Spleen (tissue), 11 donors: Measurements from ENCODE around the gene RNF39. TPM values are rescaled to one million over a fixed set of nuclear protein-coding genes. Genes with fewer than 3 reads are reported as not detected.

Source experiments
- DNase-seq: peaks from one replicate; pipeline ENCODE4 v3.0.0-alpha.2; 2020
- H3K27ac ChIP-seq, 8 donors: fragments of 200-600 bp; sonication (generic) in 7 of 8; 1 replicate in 4 of 8; 2 replicates in 4 of 8; pipeline versions ENCODE4 v1.5.0 to v1.8.0; 2016 to 2021; ENCODE audit warnings: inconsistent platforms in 4 of 8, mild to moderate bottlenecking in 4 of 8, moderate library complexity in 1 of 8
- H3K27me3 ChIP-seq, 7 donors: fragments of 200-600 bp; sonication (generic) in 6 of 7; replicated peaks in 1 of 7; 1 replicate in 4 of 7; 2 replicates in 3 of 7; pipeline versions ENCODE4 v1.5.0 to v1.8.0; 2016 to 2021; ENCODE audit warnings: inconsistent platforms in 3 of 7, mild to moderate bottlenecking in 1 of 7
- H3K36me3 ChIP-seq, 6 donors: fragments of 200-600 bp; sonication (generic) in 5 of 6; 1 replicate in 4 of 6; 2 replicates in 2 of 6; pipeline versions ENCODE4 v1.5.0 to v1.8.0; 2016 to 2021; ENCODE audit warnings: inconsistent platforms in 2 of 6
- H3K4me1 ChIP-seq, 6 donors: fragments of 200-600 bp; sonication (generic) in 5 of 6; 1 replicate in 3 of 6; 2 replicates in 3 of 6; pipeline versions ENCODE4 v1.5.0 to v1.8.0; 2016 to 2021; ENCODE audit warnings: inconsistent platforms in 3 of 6
- H3K4me3 ChIP-seq, 8 donors: fragments of 200-600 bp; sonication (generic) in 7 of 8; 1 replicate in 4 of 8; 2 replicates in 4 of 8; pipeline versions ENCODE4 v1.5.0 to v1.8.0; 2016 to 2021; ENCODE audit warnings: inconsistent platforms in 4 of 8, mild to moderate bottlenecking in 4 of 8, moderate library complexity in 2 of 8
- H3K9me3 ChIP-seq, 8 donors: fragments of 200-600 bp; sonication (generic) in 7 of 8; 1 replicate in 4 of 8; 2 replicates in 4 of 8; pipeline versions ENCODE4 v1.5.0 to v1.8.0; 2016 to 2021; ENCODE audit warnings: inconsistent platforms in 4 of 8
- CTCF ChIP-seq, 11 experiments: fragments of 200-600 bp in 7 of 11; fragments of 450-650 bp in 4 of 11; sonication (generic) in 4 of 11; IDR thresholded peaks in 8 of 11; conservative IDR thresholded peaks in 3 of 11; 1 replicate in 7 of 11; 2 replicates in 4 of 11; pipeline versions ENCODE4 v1.4.0 to v1.8.0; 2016 to 2021; ENCODE audit warnings: antibody characterized with exemption in 11 of 11, inconsistent platforms in 4 of 11, mild to moderate bottlenecking in 1 of 11
- POLR2A ChIP-seq, 3 donors: fragments of 450-650 bp; IDR thresholded peaks; one replicate each; pipeline ENCODE4 v1.5.1; 2017; ENCODE audit warnings: antibody characterized with exemption in 3 of 3, mild to moderate bottlenecking in 1 of 3
- POLR2AphosphoS5 ChIP-seq, 3 donors: sonication (generic); formaldehyde crosslinking; IDR thresholded peaks; one replicate each; pipeline ENCODE4 v1.5.1; 2017; ENCODE audit warnings: antibody characterized with exemption in 3 of 3
- WGBS, 5 donors: extraction: QIAGEN DNeasy Blood & Tissue Kit in 3 of 5; methylation state at CpG; one replicate each; pipeline versions ENCODE4 v1.1.5 to v1.1.7; 2013 to 2018; 5-methylcytosine and 5-hydroxymethylcytosine counted together
- intact Hi-C: fragments of 100-400 bp; cut with DNase I; formaldehyde crosslinking; loops from one replicate; pipeline ENCODE4 v1.15.0; 2023; ENCODE audit warnings: low total_unique reads
- polyA plus RNA-seq, 3 donors: library from polyadenylated mRNA; stranded (reverse); fragments of 200-250 nt; gene quantifications; one replicate each; pipeline ENCODE4 v1.2.1, GENCODE V29; 2013
- small RNA-seq, 4 donors: library from RNA; depleted of rRNA; stranded (forward); fragments of <200 nt; gene quantifications; one replicate each; pipeline ENCODE3, GENCODE V24; 2016
- total RNA-seq, 7 donors: library from RNA; depleted of rRNA in 3 of 7; stranded (reverse); fragments of >200 nt in 3 of 7; fragmentation: NEBNext Ultra II Directional in 4 of 7; extraction: Animal tissue kit (Norgen Biotek cat#: 25700) in 4 of 7; gene quantifications; one replicate each; pipeline versions ENCODE4 v1.1.0 to v1.2.1, GENCODE V29; 2016 to 2021
- donor health status: healthy with polysubstance abuse.
- donor health status: DM: no; HTN: no; CAD: no; lungs with moderate emphysema.
- donor health status: DM: no; HTN: no; CAD: no.
- donor health status: Bipolar disorder and iron deficiency.
- donor health status: healthy.
- donor health status: DM: no; HTN: no; CAD: no.
- donor health status: DM: yes; HTN: yes; CAD: no.

RNF39 gene
- total and polyA plus RNA-seq, 10 donors, result not detected

DNA sequence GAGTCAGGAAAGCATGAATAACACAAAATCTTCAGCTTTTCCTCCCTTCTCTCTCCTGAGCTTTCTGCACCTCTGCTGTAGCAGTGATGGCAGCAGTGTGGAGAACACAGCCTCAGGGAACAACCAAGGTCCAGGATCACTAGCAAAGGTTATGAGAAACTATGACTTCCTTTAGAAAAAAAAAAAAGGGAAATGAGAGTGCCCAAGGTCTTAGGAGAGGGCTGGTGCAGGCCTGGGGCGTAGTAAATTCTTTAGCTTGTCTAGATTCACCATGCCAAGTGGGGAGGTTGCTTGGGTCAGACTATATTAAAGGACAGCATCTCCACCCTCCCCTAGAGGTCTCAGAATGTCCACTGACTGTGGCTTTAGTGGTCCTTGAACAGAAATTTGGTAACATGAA lies 54.9 kb downstream of the RNF39 start:
- Histone ChIP-seq H3K9me3 (no peaks in the 10 kb centered on the region), H3K4me3 (no peak overlapping the region), H3K27ac (no peak overlapping the region), H3K36me3 (peaks cover 0 to 16% (median 0%) of the 10 kb centered on the region in 6 donors), H3K4me1 (peaks cover 0 to 10% (median 2%) of the 10 kb centered on the region in 6 donors), H3K27me3 (no peaks in the 10 kb centered on the region)
- no peak for DNase-seq
- WGBS, 5 donors, result 38 to 56% (median 50%) methylated on average over 1 of the region's 1 CpG
- TF ChIP-seq POLR2AphosphoS5 (IDR thresholded peaks at IDR 0.05), result no peak
- no peak for TF ChIP-seq POLR2A (IDR thresholded peaks at IDR 0.05)
- TF ChIP-seq CTCF (IDR thresholded peaks at IDR 0.05 in 8 of 11, conservative IDR thresholded peaks at IDR 0.05 in 3 of 11), result no peak
- intact Hi-C loops, result no loop called here

Small RNAs within 50 kb of the gene (small RNA-seq; reads per million reads assigned to genes)
- 0 reads per million in 4 donors for gene RF02218
- gene RF02219, result 0 reads per million in 4 donors
- gene RF02220, result 0 reads per million in 4 donors

Other genes starting within 250 kb of the RNF39 start
- 1 to 10 TPM in 5 of 7 donors, under 1 TPM in 1, not detected in 1; 0.86 to 9.6 (median 2.0) TPM for gene HLA-G, start 247.9 kb downstream of the RNF39 start, total RNA-seq
- under 1 TPM; 0.15 to 0.90 (median 0.46) TPM for gene HLA-G, start 247.9 kb downstream of the RNF39 start, polyA plus RNA-seq
- 1,000 to 10,000 TPM; 1,154 to 1,886 (median 1,537) TPM for gene HLA-A, start 133.2 kb downstream of the RNF39 start, total RNA-seq
- gene HLA-A, start 133.2 kb downstream of the RNF39 start, polyA plus RNA-seq, result 1,000 to 10,000 TPM; 1,280 to 1,749 (median 1,625) TPM
- 10 to 100 TPM; 21.0 to 36.9 (median 22.8) TPM for gene POLR1H, start 14.5 kb downstream of the RNF39 start, total RNA-seq
- gene POLR1H, start 14.5 kb downstream of the RNF39 start, polyA plus RNA-seq, result 10 to 100 TPM; 62.6 to 78.6 (median 72.9) TPM
- 10 to 100 TPM; 39.3 to 50.7 (median 42.1) TPM for gene PPP1R11, start 8.6 kb downstream of the RNF39 start, total RNA-seq
- gene PPP1R11, start 8.6 kb downstream of the RNF39 start, polyA plus RNA-seq, result 10 to 100 TPM; 31.1 to 45.5 (median 40.0) TPM
- gene TRIM31, start 37.3 kb upstream of the RNF39 start, total RNA-seq, result not detected
- gene TRIM31, start 37.3 kb upstream of the RNF39 start, polyA plus RNA-seq, result under 1 TPM in 2 of 3 donors, not detected in 1; 0.09 to 0.14 TPM
- 1 to 10 TPM in 1 of 7 donors, under 1 TPM in 2, not detected in 4; 0.20 to 1.0 (median 0.29) TPM for gene TRIM40, start 60.4 kb upstream of the RNF39 start, total RNA-seq
- not detected for gene TRIM40, start 60.4 kb upstream of the RNF39 start, polyA plus RNA-seq
- gene TRIM10, start 85.4 kb upstream of the RNF39 start, total RNA-seq, result 1 to 10 TPM in 4 of 7 donors, under 1 TPM in 3; 0.15 to 4.9 (median 1.2) TPM
- under 1 TPM in 1 of 3 donors, not detected in 2; 0.06 TPM for gene TRIM10, start 85.4 kb upstream of the RNF39 start, polyA plus RNA-seq
- gene TRIM15, start 87.8 kb upstream of the RNF39 start, total RNA-seq, result under 1 TPM in 1 of 7 donors, not detected in 6; 0.29 TPM
- gene TRIM15, start 87.8 kb upstream of the RNF39 start, polyA plus RNA-seq, result under 1 TPM in 1 of 3 donors, not detected in 2; 0.13 TPM
- 10 to 100 TPM; 44.6 to 64.3 (median 50.2) TPM for gene TRIM26, start 137.6 kb upstream of the RNF39 start, total RNA-seq
- 10 to 100 TPM; 22.6 to 48.0 (median 25.4) TPM for gene TRIM26, start 137.6 kb upstream of the RNF39 start, polyA plus RNA-seq